Stimulated activated CD4-positive, alpha-beta T cell treated with anti-CD3 and anti-CD28 coated beads, Interleukin-4, amount 100 ng/mL, for 48 hours (primary cell): ENCODE measurements around the gene NAGS.
"Not testable (repeated sequence)": the region's sequence is repeated elsewhere in the genome, so short reads cannot be mapped to it uniquely, and the experiment has no call there.

Experiments used
- DNase-seq, 2 donors: peaks; one replicate each; pipeline ENCODE4 v3.0.0-alpha.2; 2020; ENCODE audit warnings: low read depth in 2 of 2

Gene NAGS, protein sequence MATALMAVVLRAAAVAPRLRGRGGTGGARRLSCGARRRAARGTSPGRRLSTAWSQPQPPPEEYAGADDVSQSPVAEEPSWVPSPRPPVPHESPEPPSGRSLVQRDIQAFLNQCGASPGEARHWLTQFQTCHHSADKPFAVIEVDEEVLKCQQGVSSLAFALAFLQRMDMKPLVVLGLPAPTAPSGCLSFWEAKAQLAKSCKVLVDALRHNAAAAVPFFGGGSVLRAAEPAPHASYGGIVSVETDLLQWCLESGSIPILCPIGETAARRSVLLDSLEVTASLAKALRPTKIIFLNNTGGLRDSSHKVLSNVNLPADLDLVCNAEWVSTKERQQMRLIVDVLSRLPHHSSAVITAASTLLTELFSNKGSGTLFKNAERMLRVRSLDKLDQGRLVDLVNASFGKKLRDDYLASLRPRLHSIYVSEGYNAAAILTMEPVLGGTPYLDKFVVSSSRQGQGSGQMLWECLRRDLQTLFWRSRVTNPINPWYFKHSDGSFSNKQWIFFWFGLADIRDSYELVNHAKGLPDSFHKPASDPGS

DNA sequence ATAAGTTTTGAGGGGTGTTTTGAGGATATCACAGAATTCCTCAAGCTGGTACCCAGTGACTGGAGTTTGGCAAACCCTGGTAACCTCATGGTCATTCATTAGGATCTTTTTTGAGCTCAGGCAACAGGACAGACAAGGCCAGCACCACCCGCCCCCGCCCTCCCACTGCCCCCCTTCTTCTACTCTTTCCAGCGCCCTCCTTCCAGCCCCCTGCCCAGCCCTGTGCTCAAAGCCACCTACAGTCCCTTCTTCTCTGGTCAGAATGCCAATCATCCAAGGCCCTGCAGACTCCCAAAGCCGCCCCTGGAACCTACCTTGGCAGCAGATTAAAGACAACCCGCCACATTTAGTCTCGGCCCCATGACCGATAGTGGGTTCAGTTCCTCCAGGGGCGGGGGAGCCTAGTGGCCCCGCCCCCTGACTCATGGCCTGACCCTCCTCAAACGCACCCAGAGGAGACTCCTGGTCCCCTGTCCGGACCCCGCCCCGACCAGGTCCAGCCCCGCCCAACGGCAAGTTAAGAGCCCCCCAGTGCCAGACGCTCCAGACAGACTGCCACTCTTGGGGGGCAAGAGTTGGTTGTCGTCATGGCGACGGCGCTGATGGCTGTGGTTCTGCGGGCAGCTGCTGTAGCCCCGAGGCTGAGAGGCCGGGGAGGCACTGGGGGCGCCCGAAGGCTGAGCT lies at the start of gene NAGS:
NAGS (plus strand) TSS at position 546 of the 684 bp plus-strand sequence; CDS start at position 588, 42 bp downstream.
- no peak for DNase-seq

DNA sequence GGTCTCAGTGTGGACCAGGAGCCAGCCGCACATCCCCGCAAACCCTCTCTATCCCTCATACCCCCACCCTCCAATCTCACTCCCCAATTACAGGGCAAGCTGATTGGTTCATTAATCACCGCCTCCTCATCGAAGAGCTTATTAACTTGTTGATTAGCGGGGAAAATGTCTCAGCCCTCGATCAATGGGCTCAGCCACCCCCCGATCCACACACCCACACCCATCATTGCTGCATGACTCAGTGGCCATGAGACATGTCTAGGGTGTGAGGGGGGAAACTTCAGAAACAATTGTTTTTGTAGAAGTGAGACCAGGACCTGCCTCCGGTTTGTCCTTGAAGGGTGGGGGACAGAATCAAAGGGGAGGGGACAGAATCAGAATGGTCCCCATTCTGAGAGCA lies 48.2 kb upstream of the NAGS start:
- DNase-seq: no peak

DNA sequence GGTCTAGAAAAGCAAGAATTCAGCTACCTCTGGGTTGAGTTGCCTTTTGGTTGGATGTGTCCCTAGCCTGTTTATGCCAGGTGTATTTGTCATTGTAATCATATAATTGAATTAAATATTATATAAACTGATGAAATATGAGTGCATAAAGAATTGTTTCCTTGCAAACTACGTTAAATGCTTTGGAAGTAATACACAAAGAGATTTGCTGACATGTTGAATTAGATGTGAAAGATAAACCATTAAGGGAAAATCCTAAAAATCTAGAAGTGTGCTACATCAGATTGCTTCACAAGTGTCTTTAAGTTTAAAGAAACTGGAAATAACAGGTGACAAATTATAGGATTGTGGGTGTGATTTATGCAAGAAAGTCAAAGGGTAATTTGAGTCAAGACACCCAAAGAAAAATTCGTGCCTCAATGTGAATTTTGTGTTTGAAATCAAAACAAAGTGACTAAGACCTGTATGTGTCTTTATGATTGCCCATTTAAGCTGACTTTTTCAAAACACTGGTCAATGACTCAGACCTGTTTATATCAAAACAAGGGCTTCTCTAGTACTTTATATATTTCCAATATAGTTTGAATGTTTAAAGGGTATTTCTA lies 45.6 kb upstream of the NAGS start:
- no peak for DNase-seq

GRCh38 chr17:43961292-43961691 lies 43.1 kb upstream of the NAGS start:
- DNase-seq: not testable (repeated sequence)

- no peak for DNase-seq
These were observed 42.5 kb upstream of the NAGS start for GRCh38 chr17:43961954-43962353.

- no peak for DNase-seq
These were observed 41.9 kb upstream of the NAGS start for GRCh38 chr17:43962479-43962878.

DNA sequence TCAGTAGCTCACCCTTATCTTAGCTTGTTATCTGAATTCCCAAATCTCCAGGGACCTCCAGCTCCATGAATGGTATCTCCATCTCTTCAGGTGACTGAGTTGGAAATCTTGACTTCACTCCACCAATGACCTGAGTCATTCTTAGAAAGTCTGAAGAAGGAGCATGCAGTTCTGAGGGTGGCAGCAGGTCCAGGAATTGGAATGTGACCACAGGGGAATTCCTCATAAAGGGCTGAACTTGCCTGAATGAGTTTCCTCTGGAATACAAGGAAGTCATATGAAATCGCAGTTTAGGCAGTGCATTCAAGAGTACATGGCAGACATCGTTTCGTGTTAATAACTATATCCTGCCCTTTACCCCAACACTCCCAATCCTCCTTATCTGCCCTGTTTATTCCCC lies 38.1 kb upstream of the NAGS start:
- no peak for DNase-seq

DNA sequence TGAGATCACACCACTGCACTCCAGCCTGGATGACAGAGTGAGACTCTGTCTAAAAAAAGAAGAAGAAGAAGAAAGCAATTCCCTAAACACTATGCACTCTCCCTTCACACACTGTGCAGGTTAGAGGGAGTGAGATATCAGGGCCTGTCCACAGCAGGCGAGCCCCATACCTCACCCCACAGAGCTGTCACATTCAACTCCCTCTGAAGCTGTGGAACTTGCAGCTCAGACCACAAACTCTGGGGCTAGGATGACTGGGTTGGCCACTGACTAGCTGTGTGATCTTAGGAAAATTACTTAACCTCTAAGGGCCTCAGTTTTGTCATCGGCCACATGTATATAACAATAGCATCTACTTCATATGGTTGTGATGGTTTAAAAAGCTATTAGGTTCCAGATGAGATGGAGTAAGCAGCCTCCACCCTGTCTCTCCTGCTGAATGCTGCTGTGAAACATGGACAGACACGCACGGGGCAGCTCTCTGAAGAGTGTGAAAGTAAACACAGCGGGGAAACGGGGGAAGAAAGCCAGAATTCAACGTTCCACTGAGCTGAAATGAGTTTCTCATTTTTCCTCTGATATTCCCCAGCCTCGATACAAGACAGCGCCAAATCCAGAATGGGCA lies 37.1 kb upstream of the NAGS start:
- no peak for DNase-seq

DNA sequence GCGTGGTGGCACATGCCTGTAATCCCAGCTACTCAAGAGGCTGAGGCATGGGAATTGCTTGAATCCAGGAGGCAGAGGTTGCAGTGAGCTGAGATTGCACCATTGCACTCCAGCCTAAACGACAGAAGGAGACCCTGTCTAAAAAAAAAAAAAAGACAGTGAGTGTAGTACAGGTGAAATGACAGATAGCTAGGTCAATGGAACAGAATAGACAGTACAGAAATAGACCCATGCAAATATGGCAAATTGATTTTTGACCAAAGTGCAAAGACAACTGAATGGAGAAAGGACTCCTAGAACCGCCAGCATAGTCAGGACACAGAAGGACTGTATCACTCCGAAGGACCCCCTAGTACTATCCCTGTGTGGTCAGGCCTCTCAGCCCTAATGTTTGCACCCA lies 34.1 kb upstream of the NAGS start:
- DNase-seq: no peak

DNA sequence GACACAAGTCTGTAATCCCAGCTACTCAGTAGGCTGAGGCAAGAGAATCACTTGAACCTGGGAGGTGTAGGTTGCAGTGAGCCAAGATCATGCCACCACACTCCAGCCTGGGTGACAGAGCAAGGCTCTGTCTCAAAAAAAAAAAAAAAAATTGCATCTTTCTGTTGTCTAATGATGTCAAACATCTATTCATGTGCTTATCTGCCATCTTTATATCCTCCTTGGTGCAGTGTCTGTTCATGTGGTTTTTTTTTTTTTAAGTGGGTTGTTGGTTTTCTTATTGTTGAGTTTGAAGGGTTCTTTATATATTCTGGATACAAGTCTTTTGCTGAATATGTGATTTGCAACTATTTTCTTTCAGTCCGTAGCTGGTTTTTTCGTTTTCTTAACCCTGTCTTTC lies 33.0 kb upstream of the NAGS start:
- not testable (repeated sequence) for DNase-seq

GRCh38 chr17:43972444-43973212 lies 31.8 kb upstream of the NAGS start:
- DNase-seq: not testable (repeated sequence)

DNA sequence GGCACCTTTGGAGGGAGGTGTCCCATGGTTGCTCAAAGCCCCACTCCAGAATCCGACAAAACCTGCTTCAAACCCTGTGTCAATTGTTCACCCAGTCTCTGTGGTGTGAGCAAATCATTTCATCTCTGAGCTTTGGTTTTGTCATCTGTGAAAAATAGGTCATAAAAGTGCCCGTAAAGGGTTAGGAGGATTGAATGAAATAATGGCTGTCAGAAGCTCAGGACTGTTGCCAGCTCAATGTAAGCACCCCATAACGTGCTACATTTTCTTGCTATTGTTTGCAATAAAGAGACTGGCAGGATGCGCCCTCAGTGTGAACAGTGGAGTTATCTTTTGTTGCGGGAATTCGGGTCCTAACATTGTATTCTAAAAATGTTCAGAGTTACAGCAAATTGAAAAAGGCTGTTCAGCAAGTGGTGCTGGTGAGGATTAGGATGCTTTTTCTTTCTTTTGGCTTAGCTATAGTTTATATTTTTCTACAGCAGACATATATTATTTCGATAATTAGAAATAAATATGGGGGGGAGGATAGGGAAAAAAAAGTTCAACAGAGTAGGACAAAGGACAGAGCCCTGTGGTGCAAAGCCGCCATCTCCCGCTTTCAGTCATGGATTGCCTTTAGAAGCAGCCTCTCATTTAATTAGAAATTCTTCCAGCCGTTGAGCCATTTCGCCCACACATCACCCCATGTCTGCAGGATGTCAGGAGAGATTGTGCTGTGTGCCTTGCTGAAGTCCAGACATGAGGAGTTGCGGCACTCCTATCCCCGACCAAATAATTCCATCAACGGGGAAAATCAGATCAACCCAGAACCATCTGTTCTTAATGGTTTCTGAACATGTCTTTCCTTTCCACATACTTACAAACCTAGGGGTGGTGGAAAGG lies 29.8 kb upstream of the NAGS start:
- DNase-seq: no peak

DNA sequence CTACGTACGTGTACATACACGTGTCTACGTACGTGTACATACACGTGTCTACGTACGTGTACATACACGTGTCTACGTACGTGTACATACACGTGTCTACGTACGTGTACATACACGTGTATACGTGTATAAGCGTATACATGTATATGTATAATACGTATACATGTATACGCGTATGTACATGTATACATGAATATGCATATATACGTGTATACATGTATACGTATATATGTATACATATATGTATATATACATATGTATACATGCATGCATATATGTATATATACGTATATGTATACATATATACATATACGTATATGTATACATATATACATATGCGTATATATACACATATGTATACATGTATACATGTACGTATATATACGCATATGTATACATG lies 28.5 kb upstream of the NAGS start:
- no peak for DNase-seq

- DNase-seq: no peak
These were observed 27.2 kb upstream of the NAGS start for GRCh38 chr17:43976963-43977837.

GRCh38 chr17:43978078-43978477 lies 26.3 kb upstream of the NAGS start:
- DNase-seq: no peak

GRCh38 chr17:43979011-43979410 lies 25.4 kb upstream of the NAGS start:
- no peak for DNase-seq

DNA sequence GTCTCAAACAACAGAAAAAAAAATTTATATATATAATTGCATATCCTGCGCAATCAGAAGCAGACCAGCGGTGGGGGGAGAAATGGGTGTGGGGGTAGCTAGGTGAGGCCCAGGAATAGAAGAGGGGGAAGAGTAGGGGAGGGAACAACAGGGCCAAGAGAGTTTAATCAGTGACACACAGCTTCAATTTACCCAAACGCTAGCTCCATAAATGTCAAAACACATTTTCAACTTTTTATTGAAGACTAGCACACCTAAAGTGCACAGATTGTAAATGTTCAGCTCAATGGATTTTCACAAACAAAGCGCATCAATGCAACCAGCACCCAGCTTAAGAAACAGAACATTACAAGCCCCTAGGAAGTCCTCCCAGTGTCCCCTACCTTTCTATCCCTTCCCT lies 24.8 kb upstream of the NAGS start:
- no peak for DNase-seq

DNA sequence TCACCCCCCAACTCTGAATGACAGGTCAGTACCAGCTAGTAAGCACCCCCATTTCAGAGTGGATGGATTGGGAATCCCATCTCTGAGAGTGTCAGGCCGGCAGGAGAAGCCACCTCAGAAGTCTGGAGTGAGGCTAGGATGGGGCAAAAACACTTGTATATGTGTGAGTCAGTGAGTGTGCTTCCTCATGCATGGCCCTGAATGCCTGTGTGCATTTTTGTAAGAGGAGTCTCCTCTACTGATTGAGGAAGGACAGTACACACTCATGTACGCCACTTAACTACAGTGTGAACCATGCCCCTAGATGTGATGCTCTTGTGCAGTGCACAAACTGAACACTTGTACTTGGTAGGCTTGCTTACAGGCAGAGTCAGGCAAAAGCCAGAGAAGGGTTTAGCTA lies 22.3 kb upstream of the NAGS start:
- DNase-seq: no peak

- no peak for DNase-seq
These were observed 21.3 kb upstream of the NAGS start for GRCh38 chr17:43983196-43983514.
